GM10266 (cell line): ENCODE measurements around the gene GEMIN2.
"Not testable (repeated sequence)": the region's sequence is repeated elsewhere in the genome, so short reads cannot be mapped to it uniquely, and the experiment has no call there.

Source experiments
- DNase-seq: peaks from one replicate; pipeline ENCODE4 v3.0.0; 2012; ENCODE audit errors: extremely low spot score
- TF ChIP-seq, protein P1 (sequence below): IDR thresholded peaks from 2 replicates; pipeline ENCODE4 v1.5.1; 2012; ENCODE audit warnings: mild to moderate bottlenecking, low read depth; ENCODE audit not compliant: control insufficient read depth, insufficient read depth; ENCODE audit errors: missing control alignments

The GEMIN2 gene

DNA sequence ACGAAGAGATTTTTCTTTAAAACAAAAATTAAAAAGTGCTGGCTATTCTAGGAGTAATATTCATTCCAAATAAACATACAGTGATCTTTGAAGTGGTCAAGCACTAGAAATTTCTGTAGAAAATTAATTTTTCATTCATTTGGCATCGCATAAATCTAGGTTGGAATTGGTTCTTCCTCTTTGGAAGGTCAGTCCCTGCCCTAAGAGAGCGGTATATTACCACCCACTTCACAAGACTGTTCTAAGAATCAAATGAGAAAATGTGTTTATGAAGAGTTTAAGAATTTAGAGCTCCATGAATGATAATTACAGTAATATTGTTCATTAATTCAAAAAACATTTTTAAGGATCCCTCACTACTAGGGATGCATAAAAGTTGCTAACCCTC, 444 bp upstream of the GEMIN2 start:
- no peak for DNase-seq
- TF ChIP-seq, protein P1, sequence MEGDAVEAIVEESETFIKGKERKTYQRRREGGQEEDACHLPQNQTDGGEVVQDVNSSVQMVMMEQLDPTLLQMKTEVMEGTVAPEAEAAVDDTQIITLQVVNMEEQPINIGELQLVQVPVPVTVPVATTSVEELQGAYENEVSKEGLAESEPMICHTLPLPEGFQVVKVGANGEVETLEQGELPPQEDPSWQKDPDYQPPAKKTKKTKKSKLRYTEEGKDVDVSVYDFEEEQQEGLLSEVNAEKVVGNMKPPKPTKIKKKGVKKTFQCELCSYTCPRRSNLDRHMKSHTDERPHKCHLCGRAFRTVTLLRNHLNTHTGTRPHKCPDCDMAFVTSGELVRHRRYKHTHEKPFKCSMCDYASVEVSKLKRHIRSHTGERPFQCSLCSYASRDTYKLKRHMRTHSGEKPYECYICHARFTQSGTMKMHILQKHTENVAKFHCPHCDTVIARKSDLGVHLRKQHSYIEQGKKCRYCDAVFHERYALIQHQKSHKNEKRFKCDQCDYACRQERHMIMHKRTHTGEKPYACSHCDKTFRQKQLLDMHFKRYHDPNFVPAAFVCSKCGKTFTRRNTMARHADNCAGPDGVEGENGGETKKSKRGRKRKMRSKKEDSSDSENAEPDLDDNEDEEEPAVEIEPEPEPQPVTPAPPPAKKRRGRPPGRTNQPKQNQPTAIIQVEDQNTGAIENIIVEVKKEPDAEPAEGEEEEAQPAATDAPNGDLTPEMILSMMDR, result no peak

DNA sequence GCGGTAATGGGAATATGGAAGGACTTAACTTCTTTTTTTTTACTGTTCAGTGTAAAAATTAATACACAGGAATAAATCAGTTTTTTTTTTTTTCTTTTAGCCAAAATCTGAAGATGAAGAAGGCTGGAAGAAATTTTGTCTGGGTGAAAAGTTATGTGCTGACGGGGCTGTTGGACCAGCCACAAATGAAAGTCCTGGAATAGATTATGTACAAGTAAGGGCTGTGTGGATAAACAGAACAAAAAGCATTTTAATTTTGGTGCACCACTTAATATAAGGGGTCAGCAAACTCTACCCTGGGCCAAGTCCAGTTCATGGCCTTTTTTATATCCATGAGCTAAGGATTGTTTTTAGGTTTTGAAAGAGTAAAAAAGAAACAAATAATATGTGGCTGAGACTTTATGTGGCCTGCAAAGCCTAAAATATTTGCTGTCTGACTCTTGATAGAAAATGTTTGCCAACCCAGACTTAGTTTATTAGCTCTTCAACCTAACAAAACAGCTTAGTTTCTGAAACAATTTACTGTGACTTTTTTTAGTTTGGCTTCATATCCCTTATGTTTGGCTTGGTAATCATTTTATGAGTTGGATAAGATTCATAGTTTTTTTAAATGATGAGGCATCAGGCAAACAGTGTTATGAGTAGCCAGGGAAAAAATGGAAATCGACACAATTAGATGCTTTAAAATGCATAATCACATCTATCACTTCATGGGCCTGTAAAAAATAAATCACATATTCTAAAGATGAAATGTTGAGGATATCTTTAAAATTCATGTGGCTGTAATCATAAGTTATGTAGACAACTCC, 8.4 kb downstream of the GEMIN2 start:
- DNase-seq, result no peak
- TF ChIP-seq, protein P1, result no peak

DNA sequence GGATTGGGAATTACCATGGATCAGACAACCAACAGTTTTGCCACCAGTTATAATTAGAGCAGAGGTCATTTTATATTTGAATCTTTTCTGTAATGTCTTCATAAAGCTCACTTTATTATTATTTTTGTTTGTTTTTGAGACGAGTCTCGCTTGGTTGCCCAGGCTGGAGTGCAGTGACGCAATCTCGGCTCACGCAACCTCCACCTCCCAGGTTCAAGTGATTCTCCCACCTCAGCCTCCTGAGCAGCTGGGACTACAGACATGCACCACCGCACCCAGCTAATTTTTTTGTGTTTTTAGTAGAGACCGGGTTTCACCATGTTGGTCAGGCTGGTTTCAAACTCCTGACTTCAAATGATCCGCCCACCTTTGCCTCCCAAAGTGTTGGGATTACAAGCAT, 23.7 kb downstream of the GEMIN2 start:
- not testable (repeated sequence) for DNase-seq

DNA sequence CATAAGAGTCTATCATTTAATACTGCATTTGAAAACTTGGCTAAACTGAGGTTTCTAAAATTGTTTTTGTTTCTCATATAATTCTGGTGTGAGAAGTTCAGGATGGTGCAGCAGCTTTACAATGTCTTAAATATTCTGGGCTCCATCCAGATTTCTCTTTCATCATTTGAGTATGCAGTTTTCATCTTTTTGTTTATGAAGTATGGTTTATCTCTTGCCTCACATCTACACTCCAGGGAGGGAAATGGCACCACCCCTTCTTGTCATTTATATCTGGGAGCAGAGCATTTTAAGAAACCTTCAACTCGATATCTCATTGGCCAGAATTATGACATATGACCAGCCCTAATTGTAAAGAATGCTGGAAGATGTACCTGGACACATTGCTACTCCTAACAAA, 24.3 kb downstream of the GEMIN2 start:
- no peak for DNase-seq

DNA sequence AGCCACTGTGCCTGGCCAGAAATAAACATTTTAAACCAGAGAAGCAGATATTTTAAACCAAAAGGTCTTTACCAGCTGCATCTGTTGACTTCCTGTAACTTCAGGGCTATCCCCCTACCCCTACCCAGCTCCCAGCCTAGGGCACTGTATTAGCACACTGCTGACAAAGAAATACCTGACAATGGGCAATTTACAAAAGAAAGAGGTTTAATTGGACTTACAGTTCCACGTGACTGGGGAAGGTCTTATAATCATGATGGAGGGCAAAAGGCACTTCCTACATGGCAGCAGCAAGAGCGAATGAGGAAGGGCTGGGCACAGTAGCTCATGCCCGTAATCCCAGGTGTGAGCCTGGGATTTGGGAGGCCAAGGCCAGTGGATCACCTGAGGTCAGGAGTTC, 26.0 kb downstream of the GEMIN2 start:
- TF ChIP-seq, protein P1, result no peak
- DNase-seq, result no peak

More for the DNA sequence above, 24.3 kb downstream of the GEMIN2 start:
- TF ChIP-seq, protein P1, result no peak

DNA sequence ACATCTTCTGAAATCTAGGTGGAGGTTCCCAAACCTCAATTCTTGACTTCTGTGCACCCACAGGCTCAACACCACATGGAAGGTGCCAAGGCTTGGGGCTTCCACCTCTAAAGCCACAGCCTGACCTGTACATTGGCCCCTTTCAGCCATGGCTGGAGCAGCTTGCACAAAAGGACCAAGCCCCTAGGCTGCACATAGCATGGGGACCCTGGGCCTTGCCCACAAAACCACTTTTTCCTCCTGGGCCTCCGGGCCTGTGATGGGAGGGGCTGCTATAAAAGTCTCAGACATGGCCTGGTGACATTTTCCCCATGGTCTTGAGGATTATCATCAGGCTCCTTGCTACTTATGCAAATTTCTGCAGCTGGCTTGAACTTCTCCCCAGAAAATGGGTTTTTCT, 27.5 kb downstream of the GEMIN2 start:
- DNase-seq, result not testable (repeated sequence)

DNA sequence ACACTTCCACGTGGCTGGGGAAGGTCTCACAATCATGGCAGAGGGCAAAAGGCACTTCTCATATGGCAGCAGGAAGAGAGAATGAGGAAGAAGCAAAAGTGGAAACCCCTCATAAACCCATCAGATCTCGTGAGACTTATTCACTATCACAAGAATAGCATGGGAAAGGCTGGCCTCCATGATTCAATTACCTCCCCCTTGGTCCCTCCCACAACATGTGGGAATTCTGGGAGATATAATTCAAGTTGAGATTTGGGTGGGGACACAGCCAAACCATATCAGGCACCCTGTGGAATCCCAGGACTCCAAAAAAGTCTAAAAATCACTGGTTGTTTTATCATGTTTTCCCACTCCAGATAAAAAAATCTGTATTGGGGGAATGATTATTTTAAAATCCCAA, 29.1 kb downstream of the GEMIN2 start:
- not testable (repeated sequence) for DNase-seq

DNA sequence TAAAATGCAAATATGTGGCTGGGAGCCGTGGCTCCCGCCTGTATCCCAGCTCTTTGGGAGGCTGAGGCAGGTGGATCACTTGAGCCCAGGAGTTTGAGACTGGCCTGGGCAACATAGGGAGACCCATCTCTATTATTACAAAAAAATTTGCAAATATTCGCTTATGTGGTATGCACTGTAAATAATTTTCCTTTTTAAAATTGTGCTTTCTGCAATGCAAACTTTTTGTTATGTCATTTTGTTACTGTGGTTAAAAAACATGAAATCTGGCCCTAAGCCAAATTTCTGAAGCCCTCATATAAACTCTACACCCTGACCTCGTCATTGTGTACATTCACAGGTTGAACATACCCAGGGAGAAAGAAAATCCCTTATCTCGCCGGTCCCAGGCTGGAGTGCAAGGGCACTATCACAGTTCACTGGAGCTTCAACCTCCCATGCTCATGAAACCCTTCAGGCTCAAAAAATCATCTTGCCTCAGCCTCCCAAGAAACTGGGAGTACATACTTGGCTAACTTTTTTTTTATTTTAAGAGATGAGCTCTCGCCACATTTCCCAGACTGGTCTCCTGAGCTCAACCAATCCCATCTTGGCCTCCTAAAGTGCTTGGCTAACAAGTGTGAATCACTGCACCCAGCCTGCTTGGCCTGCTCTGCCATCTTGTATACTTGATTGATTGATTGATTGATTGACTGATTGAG, 31.3 kb downstream of the GEMIN2 start:
- no peak for DNase-seq
- TF ChIP-seq, protein P1, result no peak

DNA sequence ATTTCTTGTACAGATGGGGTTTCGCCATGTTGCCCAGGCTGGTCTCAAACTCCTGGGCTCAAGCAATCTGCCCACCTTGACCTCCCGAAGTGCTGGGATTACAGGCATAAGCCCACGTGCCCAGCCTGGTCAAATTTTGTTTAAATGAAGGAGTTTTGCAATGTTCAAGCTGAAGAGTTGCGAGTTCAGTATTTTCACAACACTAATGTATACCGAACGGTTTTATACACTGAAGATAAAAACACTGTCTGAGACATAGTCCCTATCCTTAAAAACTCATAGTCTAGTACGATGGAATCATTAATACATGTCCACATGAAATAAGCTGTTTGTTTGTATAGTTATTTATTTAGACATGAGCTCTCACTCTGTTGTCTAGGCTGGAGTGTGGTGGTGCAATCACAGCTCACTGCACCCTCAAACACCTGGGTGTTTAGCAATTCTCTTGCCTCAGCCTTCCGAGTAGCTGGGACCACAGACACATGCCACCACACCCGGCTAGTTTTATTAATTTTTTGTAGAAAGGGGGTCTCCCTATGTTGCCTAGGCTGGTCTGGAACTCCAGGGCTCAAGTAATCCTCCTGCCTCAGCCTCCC, 40.6 kb downstream of the GEMIN2 start:
- TF ChIP-seq, protein P1, result no peak
- no peak for DNase-seq
